ENCODE measurements around the gene SLC16A8.
"Not testable (repeated sequence)": the region's sequence is repeated elsewhere in the genome, so short reads cannot be mapped to it uniquely, and the experiment has no call there.

Gene SLC16A8

DNA sequence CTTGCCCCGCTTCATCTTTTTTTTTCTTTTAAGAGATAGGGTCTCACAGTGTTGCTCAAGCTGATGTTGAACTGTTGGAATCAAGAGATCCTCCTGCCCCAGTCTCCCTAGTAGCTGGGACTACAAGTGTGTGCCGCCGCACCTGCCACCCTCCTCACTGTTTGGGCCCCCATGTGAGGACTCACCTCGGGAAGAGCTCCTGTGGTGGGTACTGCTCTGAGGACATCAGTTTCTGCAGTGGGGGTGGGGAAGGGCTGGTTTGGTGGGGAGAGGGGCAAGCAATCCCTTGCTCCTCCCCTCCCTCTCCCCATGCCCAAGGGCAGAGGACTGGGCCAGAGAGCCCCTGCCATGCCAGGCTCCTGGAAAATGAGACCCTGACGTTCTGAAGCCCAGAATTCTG, 1.5 kb upstream of the SLC16A8 start:
- no peak for DNase-seq

DNA sequence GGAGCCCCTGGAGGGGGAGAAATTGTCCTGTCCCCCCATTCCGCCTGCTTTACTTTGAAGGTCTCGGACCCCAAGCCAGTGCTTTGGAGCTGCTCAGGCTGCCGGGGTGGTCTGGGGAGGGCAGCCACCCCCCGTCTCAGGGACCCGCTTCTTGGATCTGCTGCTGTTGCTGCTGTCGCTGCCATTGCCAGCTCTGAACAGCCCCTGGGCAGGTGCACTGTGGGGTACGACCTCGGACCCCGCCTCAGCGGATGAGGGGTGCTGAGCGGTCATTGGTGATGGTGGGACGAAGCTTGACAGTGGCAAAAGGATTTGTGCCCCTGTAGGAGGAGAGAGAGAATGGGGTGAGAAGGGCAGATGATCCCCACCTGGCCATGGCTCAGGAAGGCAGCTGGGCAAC, 1.1 kb upstream of the SLC16A8 start:
- no peak for DNase-seq

DNA sequence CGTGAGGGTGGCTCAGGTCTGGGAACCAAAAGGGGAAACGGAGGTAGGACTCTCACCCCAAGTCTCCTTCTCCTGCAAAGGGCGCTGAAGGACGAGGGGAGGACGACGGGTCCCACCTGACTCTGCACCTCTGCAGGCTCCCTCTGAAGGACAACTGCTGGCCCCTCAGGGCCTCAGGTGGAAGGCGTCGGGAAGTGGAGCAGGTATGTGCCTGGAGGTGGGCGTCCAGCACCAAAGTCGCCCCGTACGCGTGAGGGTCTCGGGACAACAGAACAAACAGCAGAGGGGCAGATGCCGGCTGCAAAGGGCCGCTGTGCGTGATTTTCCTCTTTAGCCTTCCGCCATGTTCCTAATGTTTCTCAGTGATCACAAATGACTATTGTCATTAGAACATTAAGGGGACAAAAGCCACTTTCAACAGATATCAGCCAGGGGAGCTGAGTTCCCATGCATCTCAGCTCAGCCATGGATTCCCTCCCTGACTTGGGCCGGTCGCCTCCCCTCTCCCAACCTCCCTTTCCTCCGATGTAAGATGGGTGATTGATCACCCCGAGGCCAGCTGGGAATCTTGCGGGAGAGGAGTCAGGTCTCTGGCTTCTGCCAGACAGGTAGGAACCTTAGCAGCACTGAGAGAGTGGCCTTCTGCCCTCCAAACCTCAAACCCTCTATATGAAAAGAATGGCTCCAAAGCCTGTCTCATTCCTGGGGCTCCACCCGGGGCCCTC, 836 bp downstream of the SLC16A8 start:
- DNase-seq: no peak

DNA sequence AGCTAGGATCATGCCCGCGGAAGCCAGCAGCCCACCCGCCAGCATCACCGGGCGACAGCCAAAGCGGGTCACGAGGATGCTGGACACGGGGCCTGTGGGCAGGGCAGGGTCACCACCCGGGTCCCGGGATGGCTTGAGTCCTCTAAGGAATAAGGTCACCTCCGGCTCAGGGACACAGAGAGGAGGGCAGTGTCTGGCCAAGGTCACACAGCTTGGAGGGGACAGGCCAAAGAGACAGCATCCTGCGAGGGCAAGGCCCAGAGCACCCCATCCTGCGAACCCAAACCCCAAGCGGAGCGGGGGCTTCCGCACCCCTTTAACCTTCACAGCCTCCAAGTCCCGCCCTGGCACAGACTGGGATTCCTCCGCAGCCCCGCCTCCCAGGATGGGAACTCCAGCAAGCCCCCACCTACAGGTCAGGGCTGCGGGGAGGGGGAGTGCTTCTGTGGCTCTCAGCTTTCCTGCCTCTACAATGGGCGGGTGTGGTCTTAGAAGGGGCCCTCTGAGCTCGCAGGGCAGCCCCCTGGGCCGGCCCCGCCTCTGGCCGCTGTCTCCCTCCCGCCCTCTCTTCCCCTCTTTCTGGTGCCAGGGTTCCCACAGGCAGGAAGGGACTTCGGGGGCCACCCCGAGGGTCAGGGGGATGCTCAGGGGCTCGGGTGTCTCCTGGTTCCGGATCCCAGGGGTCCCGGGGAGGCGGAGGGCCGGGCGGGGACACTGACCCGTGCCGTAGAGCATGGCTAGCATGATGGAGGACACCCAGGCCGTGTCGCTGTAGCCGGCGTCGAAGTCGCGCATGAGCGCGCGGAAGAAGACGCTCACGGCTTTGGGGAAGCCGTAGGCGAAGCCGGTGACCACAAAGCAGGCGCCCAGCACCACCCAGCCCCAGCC, 1.8 kb downstream of the SLC16A8 start:
- no peak for DNase-seq

DNA sequence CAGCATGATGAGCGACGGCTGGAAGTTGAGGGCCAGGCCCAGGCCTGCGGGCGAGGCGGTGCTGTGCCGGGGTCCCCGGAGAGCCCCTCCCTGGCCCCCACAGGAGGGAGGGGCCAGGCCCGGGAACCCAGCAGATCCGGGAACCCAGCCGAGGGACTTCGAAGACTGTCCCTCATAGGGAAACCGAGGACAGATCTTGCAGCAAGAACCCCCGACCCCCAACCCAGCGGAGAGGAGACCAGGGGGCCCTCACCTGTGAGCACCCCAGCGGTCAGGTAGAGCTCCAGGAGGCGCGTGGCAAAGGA, 2.4 kb downstream of the SLC16A8 start:
- no peak for DNase-seq

DNA sequence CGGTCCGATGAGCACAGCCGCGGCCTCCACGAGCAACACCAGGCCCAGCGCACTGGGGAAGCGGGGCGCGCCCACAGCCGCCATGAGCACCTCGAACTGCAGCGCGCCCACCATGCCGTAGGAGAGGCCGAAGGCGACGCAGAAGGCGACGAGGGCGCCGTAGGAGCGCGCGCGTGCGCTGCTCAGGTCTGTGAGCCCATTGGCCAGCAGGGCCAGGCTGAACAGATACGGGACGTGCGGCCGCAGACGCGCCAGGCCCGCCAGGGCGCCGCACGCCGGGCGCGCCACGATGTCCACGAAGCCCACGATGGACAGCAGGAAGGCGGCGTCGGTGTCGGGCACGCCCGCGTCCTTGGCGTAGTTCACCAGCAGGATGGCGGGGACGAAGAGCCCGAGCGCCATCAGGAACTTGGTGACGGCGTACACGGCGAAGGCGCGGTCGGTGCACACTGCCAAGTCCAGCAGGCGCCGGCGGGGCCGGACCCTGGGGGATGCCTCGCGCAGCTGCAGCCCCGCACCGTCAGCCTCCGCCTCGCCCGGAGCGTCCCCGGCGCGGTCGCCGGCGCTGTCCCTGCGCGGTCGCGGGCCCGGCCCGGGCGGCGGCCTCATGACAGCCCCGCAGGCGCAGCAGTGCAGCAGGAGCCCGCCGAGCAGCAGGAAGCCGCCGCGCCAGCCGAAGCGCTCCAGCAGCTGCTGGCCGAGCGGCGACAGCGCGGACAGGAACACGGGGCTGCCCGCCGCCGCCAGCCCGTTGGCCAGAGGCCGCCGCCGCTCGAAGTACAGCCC, 2.9 kb downstream of the SLC16A8 start:
- DNase-seq: no peak

DNA sequence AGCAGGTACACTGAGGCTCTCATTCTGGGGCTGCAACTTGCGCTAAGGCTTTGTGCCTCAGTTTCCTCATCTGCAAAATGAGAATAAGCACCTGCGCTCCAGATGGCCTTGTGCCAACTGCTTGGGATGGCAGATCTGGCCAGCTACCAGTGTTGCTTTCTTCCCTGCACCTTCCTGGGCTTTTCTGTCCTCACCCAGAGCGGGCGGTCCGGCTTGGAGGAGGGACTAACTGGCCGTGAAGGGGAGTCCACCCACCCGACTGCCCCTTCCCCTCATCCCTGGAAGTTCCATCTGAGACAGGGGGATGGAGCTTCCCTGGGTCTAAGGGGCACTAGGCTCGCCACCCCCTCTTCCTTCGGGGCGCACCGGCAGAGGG, 3.5 kb downstream of the SLC16A8 start:
- DNase-seq: no peak

DNA sequence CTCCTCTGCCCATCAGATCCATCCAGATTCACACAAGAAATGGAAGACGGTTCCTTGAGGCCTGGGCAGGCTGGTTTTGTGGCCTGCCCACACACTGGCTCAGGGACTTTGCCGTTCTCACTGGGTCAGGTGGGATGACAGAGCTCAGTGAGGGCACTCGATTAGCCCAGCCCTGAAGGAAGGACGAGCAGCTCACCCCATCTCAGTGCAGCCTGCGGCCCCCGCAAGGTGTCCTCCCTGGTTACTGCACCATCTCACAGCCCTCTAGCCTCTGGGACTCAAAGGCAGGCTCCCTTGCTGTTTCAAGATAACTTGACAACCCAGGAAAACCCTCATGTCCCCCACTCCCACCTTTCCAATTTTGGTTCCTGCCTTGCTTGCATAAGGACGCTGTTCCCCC, 4.2 kb downstream of the SLC16A8 start:
- DNase-seq: no peak

DNA sequence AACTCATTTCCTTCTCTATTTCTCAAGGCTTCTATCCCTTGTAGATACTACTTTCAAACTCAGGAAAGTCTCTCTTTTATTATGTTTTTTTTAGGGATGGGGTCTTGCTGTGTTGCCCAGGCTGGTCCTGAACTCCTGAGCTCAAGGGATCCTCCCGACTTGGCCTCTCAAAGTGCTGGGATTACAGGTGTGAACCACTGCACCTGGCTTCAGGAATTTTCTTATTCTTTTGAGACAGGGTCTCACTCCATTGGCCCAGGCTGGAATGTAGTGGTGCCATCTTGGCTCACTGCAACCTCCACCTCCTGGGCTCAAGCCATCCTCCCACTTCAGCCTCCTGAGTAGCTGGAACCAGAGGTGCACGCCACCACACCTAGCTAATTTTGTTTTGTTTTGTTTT, 4.8 kb downstream of the SLC16A8 start:
- DNase-seq: not testable (repeated sequence)

DNA sequence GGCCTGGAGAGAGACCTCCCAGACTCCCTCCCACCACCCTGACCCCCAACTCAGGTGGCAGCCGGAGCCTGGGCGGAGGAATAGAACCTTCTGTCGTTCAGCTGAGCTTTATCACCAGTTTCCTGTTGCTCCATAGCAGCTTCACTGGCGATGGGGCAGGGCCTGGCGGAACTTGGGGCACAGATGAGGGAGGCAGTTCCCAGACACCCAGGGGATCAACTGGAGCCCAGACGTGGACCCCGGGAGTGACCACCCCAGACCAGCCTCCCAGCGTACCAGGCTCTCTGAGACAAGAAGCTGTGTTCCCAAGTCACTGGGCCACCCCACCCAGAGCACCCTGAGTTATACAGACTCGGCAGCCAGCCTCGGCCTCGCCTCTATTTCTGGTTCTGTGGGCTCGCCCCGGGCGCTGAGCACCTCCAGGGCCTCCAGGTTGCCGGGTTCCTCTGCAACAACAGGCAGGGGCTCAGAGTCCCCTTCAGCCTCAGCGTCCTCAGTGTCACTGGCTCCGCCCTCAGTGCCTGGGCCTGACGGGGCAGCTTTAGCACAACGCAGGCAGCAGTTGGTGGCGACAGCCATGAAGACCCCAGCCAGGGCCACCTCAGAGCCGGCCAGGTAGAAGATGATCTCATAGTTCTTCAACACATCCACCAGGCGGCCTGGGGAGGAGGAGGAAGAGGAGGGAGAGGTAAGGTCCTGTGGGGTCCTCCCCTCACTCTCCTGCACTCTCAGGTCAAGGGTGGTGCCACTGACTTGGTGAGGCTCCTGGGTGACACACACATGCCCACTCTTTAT, 5.7 kb downstream of the SLC16A8 start:
- no peak for DNase-seq

DNA sequence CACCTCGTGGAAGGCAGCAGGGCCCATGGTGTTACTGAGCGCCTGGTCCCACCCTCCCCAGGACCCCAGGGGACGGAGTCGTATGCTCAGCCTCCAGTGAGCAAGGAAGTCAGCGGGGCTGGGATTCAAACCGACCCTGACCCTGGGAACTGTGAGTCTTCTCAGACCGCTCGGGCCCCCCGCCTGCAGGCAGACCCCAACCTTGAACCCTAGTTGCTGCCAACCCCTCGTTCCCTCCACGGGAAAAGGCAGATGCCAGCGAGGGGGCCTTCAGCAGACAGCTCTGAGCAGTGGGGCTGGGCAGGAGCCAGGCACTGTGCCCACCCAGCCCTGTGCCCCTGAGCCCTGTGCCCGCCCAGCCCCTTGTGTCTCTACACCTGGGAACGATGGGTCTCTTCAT, 6.4 kb downstream of the SLC16A8 start:
- DNase-seq: no peak

DNA sequence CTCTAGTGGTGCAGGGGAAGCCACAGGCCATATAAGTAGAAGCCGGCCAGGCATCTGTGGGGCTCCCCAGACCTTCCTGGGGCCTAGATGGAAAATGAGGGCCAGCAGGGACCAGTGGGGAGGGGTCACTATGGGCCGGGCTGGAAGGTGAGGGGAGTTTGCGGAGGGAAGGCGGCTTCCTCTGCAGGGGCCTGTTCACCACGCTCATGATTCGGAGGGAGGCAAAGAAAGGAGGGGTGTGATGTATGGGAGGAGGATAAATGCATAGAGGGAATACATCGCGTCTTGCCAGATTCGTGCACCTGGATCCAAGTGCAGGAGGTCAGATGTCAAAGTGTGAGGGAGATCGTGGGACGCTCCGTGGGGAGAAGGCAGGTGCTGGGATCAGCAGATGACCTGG, 6.9 kb downstream of the SLC16A8 start:
- no peak for DNase-seq

DNA sequence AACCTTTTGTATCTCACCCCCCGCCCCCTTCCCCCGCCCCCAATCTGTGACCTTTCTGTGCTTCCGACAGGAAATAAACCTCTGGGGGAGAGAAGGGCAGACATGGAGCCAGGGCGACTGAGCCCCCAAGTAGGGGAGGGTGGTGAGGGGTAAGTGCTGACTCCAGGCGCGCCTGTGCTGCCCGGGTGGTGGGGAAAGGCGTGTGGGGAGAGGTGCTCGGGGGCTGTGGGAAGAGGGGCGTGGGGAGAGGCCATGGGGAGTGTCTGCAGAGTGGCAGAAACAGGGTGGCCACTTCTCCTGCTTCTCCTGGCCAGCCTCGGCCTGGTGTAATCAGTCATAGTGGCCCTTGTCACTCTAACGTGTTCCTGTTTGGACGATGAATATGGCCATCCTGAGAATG, 8.0 kb downstream of the SLC16A8 start:
- no peak for DNase-seq

DNA sequence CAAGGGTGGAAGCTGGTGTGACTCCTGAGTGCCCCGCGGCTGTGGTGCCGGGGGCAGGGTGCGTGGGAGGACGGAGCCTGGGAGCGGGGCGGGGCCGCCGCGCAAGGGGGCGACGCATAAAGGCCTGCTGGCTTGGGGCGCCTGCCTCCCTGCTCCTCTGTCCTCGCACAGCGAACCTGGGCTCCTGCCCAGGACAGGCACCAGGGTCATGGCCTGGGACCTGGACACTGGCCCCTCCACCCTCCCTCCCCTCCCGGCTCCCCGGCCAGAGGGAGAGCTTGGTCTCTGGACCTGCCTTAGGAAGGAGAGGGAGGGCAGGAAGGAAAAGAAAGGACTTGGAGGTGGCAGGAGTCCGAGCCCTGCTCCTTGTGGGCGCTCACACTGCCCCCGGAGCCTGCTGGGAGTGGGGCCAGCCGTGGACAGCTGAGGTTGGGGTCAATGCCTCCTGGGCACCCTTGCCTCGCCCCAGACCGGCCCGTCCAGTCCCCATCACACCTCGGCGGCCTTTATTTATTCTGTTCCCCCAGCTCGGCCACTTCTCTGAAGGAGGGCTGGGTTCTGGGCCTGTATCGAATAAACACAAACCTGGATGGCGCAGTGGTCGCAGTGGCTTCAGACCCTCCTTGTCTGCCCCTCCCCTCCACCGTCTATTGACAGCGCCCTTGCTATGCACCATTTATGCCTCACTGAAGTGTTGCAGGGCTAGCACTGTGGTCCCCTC, 8.7 kb downstream of the SLC16A8 start:
- no peak for DNase-seq

DNA sequence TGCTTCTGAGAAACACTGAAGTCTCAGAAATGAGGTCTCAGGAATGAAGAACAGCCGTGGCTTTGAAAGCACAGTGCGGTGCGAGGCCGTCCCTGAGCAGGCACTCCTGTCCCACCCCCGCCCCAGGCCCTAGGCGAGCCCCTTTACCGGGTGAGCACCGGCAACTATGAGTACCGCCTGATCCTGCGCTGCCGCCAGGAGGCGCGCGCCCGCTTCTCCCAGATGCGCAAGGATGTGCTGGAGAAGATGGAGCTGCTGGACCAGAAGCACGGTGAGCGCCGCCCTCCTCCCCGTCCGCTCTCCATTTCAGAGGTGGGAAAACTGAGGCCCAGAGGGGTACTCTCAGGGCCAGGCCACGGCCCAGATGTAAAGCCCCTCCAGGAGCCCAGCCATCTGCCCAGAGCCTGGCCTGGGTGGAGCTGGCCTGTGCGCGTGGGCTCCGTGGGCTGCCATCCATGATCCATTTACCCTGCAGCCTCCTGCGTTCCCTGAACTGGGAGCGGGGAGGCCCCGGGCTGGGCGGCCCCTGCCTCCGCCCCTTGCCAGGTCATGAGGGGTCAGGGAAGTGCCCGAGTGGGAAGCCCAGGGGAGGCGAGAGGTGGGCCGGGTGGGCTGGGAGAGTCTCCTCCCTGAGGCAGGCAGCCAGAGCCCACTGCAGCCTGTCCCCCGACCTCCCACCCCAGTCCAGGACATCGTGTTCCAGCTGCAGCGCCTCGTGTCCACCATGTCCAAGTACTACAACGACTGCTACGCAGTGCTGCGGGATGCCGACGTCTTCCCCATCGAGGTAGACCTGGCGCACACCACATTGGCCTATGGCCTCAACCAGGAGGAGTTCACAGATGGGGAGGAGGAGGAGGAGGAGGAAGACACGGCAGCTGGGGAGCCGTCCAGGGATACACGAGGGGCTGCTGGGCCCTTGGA, 9.5 kb downstream of the SLC16A8 start:
- DNase-seq: no peak

DNA sequence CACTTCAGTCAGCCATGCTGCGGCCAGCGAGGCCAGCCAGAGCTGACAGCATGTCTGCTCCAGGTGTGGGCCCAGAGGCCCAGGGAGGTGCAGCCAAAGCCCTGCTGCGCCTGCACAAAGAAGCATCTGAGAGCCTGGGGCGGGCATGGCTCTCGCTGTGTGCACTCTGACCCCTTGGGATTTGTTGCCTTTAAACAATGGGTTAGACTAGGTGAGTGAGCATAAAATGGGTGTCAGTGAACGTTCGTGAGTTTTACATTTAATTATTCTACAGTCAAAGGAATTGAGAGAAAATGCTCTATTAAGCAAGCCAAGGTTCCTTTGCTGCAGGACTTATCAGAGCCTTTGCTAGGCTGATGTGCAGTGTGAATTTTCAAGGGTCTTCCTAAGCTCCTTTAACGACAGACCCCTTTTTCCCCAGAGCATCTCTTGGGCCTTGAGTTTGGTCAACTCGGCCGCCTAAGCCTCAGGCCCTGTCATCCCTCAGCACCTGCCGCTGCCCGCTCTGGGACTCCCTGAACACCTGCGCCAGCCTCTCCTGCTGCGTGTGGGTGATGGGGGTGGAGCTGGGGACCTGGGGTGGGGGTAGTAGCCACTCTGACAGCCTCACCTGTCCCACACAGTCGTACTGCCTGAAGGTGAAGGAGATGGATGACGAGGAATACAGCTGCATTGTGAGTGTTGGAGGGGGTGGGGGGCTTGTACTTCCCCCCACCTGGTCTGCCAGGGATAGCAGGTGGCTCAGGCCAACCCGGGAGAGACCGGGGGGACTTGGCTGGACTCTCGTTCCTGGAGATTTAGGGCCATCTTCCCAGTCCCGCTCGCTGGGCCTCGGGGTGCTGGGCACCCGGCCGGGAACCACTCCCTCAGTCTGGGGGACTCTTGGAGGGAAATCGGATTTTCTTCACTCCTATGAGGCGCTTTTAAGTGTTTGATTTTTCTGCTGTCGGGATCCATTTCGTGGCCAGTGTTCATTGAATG, 10.5 kb downstream of the SLC16A8 start:
- DNase-seq: no peak

DNA sequence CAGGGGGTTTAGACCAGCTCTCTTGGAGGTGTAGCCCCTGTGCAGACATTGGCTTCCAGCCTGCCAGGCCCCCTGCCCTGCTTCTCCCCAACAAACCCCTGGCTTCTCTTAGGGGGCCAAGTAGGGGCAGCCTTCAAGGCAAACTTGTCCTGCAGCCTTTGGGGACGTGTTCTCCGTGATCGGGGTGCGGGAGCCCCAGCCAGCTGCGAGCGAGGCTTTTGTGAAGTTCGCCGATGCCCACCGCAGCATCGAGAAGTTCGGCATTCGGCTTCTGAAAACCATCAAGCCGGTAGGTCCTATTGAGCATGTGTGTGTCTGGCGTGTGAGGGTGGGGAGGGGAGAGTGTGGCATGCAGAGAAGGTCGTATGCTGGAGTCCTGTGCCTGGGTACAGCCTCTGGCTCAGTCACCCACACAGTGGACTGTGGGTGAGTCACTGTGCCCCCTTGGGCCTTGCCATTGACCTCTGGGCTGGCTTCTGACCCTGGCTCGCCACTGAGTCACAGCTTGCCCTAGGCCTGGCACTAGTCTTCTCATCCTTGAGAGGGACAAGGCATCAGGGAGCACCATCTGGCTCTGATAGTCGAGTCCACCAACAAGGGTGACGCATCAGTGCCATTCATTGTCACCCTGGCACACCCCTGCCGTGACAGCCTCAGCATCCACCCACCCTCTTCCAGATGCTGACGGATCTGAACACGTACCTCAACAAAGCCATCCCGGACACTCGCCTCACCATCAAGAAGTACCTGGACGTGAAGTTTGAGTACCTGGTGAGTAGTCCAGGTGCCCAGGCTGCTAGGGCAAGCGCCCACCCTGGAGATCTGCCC, 11.4 kb downstream of the SLC16A8 start:
- no peak for DNase-seq

DNA sequence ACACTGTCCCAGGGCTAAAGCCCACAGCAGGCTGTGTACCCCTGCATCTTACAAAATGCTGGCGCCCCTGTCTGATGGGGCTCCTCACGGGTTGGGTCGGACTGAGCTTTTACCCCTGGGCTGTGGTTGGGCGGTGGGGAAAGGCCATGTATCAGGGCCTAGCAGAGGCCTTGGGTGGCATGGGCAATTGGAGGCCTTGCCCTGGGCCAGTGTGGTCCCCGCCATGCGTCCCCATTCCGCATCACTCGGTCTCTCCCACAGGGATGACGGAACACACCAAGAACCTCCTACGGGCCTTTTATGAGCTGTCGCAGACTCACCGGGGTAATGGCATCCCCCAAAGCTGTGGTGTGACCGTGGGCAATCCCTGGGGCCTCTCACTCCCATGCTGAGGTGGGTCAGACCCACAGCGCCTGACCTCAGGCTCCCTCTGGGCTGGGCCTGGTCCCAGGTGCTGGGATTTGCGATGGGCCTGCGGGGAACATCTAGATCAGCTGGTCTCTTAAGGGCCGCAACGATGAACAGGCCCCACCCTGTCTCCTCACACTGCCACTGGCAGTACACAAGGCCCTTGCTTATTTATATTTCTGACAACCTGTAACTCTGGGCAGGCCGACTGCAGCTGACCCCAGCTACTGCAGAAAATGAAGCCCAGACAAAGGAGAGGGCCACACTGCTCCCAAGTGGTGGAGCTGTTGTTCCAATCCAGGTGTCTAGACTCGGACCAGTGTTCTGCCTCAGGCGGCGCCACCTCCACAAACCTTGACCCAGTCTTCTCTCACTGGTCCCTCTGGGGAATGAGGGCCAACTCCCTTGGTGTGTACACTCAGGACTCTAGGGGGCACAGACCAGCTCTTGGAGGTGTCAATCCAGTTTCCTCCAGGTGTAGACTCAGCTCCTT, 12.3 kb downstream of the SLC16A8 start:
- no peak for DNase-seq
